AG08396 (cell line): ENCODE data around the gene MPI.

Experiments used
- DNase-seq: peaks from one replicate; pipeline ENCODE4 v3.0.0; 2012; ENCODE audit warnings: low spot score, mixed read lengths

The MPI gene

DNA sequence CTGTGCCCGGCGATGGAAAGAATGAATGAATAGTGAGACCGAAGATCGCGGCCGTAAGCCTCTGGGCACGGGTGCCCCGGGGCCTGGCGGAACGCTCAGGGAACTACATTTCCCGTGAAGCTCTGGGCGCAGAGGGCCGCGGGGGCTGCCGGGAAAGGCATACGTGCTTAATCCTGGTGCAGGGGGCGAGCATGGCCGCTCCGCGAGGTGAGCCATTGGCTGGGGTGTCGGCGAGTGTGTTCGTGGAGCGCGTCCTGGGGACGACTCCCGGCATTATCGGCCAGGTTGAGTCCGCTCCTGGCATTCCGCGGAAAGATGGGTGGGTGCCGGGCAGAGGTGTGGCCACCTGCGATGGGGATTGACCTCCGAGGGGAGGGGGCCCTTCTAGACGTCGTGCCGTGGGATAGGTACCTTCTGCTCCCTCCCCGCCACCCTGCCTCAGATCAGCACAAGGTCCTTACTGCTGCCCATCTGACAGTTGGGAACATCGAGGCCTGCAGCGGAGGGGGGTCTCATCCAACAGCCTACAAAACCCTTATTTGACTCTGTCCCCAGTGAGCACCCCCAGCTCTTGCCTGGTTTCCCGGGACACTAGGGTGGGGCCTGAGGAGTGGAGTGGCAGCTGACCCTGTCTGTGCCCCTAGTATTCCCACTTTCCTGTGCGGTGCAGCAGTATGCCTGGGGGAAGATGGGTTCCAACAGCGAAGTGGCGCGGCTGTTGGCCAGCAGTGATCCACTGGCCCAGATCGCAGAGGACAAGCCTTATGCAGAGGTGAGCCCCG, at the start of gene MPI:
TSS of gene MPI (plus strand) at position 160 of the 782 bp plus-strand sequence. CDS start at position 192, 32 bp downstream.
- DNase-seq: peak; percentile 95

- no peak for DNase-seq
Observed at GRCh38 chr15:74840851-74841775, 48.7 kb upstream of the MPI start.

DNA sequence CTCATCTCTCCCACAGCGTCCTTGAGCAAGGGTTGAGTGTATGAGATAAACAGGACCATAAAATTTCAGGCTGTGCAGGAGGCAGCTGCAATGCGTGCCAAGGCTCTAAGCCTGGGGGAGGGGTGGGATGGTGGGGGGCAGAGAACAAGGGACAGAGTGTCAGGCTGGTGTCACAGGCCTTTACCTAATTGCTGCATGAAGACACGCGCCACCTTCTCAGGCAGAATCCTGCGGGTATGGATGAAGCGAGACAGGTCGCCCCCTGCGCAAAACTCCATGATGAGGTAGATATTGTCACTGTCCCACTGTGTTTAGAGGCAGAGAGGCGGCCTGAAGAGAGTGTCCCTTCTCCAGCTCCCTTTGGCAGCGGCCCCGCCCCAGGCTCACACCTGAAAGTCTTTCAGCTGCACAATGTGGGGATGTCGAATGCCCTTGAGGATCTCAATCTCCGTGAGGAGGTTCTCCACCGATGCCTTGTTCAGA, 47.9 kb upstream of the MPI start:
- no peak for DNase-seq

DNA sequence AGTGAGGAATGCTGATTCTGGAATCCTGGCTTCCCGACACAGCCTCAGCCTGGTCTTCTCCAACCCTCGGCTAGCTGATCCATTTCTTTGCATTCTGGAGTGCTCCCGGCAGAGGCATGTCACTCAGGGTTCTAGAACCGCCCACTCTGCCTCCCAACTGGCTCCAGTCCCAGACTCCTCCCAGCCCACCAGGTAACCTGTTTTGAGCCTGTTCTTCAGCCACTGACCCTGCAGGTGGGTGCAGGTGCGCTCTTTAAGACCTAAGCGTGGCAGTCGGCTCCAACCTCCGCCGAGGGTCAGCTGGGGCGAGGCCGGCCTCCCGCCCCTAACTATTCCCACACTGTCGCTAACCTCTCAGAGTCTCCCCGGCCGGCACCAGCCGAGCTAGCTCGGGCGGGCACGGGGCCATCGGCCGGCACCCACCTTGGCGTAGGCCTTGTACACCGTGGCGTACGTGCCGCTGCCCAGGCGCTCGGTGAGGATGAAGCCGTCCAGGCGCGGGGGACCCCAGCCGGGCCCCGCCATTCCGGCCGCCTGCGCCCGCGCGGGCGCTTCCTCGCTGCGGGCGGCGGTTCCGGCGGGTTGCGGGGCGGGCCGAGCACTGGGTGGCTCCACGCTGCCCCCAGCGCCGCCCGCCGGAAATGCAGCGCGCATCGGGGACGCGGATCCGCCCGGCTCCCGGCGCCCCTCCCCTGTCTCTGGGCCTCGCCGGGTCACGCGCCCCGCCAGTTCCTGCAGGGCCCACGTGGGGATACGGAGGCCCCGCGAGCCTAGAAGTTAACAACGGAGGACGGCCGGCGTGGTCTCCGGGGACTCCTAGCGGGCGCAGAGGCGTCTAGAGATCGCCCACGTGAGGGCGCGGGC, 47.0 kb upstream of the MPI start, which contains the start of gene ULK3:
TSS of gene ULK3 (minus strand) at position 576 of the 864 bp plus-strand sequence. CDS start at position 525, 51 bp downstream.
- peak; percentile 99 for DNase-seq

DNA sequence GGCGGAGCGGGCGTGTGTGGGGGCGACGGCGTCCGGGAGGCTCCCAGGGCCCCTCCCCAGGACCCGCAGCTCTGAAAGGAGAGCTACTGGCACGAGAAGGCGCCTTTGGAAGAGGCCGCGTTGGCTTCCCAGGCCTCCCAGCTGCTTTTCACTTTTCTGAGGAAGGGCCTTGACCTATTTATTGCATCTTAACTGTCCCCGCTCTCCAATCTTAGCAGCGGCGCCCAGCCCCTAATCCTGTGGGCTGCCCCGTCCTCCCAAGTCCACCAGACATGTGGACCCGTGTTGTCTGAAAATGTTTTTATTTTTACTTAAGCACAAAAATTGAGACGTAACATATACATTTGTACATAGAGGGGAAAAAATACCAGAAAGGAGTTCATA, 46.4 kb upstream of the MPI start:
- DNase-seq: no peak

DNA sequence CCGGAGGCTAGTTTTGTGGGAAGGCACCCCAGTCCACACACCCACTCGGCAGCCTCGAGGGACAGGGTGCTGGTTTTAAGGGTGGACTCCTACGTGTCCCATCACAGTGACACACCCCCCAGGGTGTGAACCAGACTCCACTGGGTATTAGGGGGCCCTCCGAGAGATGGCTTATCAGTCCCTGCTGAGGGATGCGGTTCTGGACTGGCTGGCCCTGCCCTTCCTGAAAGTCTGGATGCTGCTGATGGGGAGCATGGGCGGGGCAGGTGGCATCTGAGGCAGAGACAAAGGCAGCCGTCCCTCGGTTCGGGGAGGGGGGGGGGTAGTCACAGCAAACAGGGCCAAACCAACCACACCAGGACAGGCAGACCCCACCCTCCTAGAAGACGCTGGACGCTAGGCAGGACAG, 45.9 kb upstream of the MPI start:
- no peak for DNase-seq

DNA sequence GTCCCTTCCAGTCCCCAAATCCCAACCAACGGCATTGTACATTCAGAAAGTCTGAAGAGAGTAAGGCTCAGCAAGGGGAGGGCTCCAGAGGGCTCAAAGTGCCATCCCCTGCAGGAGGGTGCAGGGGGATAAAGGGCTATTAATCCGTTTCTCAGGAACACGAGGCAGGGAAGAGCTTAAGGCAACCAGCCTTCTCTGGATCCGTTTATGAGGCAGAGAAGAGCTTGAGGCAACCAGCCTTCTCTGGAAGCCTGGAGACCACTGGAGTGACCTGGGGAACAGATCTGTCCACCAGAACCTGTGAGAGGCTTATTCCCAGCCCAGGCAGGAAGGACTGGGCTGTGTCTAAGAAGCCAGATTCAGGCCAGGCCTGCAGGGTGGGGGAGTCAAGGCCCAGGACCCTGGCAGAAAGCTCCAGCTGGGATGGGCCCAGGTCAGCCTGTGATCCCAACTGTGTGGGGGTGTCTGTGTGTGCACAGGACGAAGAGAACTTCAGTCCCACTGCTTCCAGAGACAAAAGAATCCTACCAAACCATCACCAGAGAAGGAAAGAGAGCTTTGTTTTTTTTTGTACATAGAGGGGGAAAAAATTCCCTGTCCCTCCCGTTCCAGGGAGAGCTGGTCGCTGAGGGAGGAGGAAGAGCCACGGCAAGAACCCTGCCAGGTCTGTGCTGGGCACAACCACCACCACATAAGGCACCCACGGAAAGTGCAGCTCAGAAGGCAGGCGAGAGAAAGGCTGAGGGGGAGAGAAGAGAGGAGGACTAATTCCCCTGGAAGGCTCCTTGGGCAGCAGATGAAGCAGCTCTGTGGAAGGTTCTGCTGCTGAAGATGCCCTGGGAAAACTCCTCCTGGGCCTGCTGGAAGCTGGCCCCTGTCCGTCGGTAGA, 45.3 kb upstream of the MPI start:
- DNase-seq: no peak

GRCh38 chr15:74845208-74845568, 44.7 kb upstream of the MPI start:
- DNase-seq: no peak

DNA sequence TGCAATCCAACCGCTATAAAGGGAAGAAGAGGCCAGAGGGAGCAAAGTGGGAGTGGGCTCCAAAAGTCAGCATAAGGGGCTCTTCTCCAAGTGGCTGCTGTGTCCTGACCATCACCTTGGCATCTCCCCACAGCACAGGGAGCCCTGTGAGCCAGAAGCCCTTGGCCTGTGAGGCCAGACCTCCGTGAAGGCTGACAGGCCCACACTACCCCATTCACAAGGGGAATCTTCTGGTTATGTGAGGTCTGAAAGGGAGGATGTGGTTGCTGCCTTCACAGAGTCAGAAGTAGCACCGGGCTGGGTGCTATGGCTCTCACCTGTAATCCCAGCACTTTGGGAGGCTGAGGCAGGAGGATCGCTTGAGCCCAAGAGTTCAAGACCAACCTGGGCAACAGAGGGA, 44.3 kb upstream of the MPI start:
- DNase-seq: no peak

- DNase-seq: no peak
Observed at GRCh38 chr15:74847432-74847831, 42.4 kb upstream of the MPI start.

DNA sequence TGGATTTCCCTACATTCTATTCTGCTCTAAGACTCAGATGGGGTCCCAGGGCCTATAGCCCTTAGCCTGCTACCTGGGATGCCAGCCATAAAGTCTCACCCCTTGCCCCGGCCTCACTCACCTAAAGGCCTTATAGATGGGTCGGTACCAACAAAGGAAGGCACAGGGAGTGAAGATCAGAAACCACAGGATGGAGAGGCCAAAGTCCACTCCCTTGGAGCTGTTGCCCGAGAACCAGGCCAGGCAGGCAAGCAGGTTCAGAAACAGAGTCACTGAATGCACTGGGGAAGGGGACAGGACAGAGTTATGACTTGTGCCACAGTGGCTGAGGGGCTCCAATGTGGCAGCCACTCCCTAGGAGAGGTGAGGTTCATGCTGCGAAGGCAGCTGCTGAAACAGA, 39.4 kb upstream of the MPI start:
- DNase-seq: no peak

GRCh38 chr15:74851960-74852359, 37.9 kb upstream of the MPI start:
- no peak for DNase-seq

- no peak for DNase-seq
Observed at GRCh38 chr15:74854453-74855022, 35.3 kb upstream of the MPI start.

GRCh38 chr15:74855857-74856256, 34.0 kb upstream of the MPI start:
- DNase-seq: no peak

GRCh38 chr15:74856537-74856936, 33.3 kb upstream of the MPI start:
- no peak for DNase-seq

GRCh38 chr15:74857082-74857655, 32.7 kb upstream of the MPI start:
- no peak for DNase-seq

DNA sequence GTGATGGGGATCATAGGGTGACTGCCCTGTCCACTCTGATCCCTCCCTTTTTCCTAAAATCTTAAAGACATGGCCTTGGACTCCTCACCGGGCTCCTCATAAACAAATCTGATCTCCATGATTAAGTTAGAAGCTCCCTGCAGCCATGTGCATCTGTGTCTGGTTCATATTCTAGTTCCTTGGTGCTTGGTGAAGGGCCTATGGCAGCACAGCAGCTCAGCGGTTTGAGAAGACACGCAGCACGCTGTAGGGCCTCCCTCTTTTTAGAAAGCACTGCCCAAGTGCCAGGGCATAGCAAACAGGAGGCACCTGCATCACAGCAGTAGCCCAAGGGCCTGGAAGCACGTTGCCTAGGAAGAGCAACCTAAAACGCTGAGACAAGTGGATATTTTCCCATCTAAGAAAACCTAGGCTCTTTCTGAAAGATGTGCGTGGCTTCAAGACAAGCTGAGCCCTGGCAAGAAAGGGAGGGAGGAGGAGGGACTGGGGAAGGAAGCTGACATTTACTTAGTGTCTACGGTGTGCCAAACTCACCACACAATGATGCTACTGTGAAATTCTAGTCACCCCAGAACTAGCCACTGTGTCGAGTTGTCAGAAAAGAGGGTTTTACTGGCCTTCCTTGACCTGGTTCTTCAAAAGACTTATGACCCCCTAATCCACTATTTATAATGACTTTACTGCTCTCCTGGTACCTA, 32.0 kb upstream of the MPI start:
- no peak for DNase-seq

DNA sequence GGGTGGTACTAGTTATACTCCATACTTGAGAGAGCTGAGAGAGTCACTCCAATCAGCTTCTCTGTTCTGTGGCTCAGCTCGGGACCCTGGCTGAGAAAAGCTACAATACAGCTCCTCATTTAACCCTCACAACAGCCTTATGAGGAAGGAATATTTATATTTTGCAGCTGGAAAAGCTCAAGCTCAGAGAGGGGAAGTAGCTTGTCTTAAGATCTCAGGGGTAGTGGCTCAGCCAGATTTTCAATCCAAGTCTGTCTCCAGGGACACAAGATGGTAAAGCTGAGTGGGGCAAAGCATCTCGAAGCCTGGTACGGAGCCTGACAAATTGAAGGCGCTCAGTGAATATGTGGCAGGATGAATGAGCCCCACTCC, 31.5 kb upstream of the MPI start:
- DNase-seq: no peak

GRCh38 chr15:74863239-74864056, 26.4 kb upstream of the MPI start:
- no peak for DNase-seq
